GM23248 (cell line): ENCODE data around the gene VWA1.

Experiments used
- EZH2 ChIP-seq: fragments of 200-600 bp; sonication (generic); IDR thresholded peaks from 2 replicates; pipeline ENCODE4 v1.6.1; 2018; ENCODE audit warnings: antibody characterized with exemption, mild to moderate bottlenecking; ENCODE audit not compliant: insufficient read depth, poor library complexity, severe bottlenecking
- EZH2phosphoT487 ChIP-seq: fragments of 200-600 bp; sonication (generic); IDR thresholded peaks from 2 replicates; pipeline ENCODE4 v1.6.1; 2018; ENCODE audit warnings: antibody characterized with exemption, moderate library complexity, mild to moderate bottlenecking, low read depth; ENCODE audit not compliant: insufficient read depth

DNA sequence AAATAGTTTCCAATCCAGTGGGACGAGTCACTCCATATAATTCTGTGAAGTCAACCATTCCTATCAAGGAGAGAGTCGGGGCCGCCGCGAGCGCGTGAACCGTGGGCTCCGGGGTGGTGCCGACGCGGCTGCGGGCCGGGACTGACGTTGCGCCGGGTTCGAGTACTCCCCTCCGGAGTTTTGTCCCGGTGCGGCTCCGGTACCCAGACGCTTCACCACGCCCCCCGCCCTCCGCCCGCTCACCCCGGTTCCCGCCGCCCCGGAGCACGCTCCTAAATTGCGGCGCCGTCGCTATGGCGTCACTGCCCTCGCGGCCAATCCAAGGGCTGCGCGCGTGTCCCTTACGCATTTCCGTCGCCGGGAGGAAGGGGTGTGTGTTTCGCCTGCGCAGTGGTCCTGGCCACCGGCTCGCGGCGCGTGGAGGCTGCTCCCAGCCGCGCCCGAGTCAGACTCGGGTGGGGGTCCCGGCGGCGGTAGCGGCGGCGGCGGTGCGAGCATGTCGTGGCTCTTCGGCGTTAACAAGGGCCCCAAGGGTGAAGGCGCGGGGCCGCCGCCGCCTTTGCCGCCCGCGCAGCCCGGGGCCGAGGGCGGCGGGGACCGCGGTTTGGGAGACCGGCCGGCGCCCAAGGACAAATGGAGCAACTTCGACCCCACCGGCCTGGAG lies 36.0 kb downstream of the VWA1 start, which contains the start of gene ATAD3B:
- TF ChIP-seq EZH2, result no peak
- no peak for TF ChIP-seq EZH2phosphoT487
